Activated CD8-positive, alpha-beta memory T cell treated with anti-CD3 and anti-CD28 coated beads, Interleukin-2, amount 10 ng/mL, durations not matched to agents 7 days and 5 days (primary cell): Measurements from ENCODE around the gene TNFRSF4. TPM values are rescaled to one million over a fixed set of nuclear protein-coding genes. Genes with fewer than 3 reads are reported as not detected.
"Not testable (repeated sequence)": the region's sequence is repeated elsewhere in the genome, so short reads cannot be mapped to it uniquely, and the experiment has no call there.

Experiments
- ATAC-seq: fragments of 150-1000 bp; cut with Tn5 transposase; one replicate; pipeline ENCODE4 v1.10.0; 2021; ENCODE audit warnings: moderate library complexity
- CTCF ChIA-PET: fragments of 350-600 bp; sonication (Branson Sonifier 250); formaldehyde crosslinking; loops from one replicate; lab custom pipeline; 2021; ENCODE audit warnings: antibody characterized with exemption; lab: Charles Lee
- DNase-seq: peaks from one replicate; pipeline ENCODE4 v3.0.0-alpha.2; 2020
- H3K27ac Mint-ChIP-seq: one replicate; pipeline ENCODE4 v1.8.0; 2021; ENCODE audit warnings: mild to moderate bottlenecking, mixed read lengths
- H3K27me3 Mint-ChIP-seq: one replicate; pipeline ENCODE4 v1.8.0; 2021; ENCODE audit warnings: mixed read lengths
- H3K36me3 Mint-ChIP-seq: one replicate; pipeline ENCODE4 v1.8.0; 2021; ENCODE audit warnings: mild to moderate bottlenecking, mixed read lengths
- H3K4me1 Mint-ChIP-seq: one replicate; pipeline ENCODE4 v1.8.0; 2021; ENCODE audit warnings: mixed read lengths
- H3K4me3 Mint-ChIP-seq: one replicate; pipeline ENCODE4 v1.8.0; 2021; ENCODE audit warnings: mild to moderate bottlenecking, moderate library complexity, mixed read lengths
- H3K9me3 Mint-ChIP-seq: one replicate; pipeline ENCODE4 v1.8.0; 2022; ENCODE audit warnings: low read depth, mixed read lengths
- total RNA-seq, 2 experiments: library from RNA; stranded (reverse); gene quantifications; one replicate each; pipeline ENCODE4 v1.2.3, GENCODE V29; 2021

Gene TNFRSF4
- total RNA-seq, 2 experiments from 2014 or later = 8.1 to 72.4 TPM

DNA sequence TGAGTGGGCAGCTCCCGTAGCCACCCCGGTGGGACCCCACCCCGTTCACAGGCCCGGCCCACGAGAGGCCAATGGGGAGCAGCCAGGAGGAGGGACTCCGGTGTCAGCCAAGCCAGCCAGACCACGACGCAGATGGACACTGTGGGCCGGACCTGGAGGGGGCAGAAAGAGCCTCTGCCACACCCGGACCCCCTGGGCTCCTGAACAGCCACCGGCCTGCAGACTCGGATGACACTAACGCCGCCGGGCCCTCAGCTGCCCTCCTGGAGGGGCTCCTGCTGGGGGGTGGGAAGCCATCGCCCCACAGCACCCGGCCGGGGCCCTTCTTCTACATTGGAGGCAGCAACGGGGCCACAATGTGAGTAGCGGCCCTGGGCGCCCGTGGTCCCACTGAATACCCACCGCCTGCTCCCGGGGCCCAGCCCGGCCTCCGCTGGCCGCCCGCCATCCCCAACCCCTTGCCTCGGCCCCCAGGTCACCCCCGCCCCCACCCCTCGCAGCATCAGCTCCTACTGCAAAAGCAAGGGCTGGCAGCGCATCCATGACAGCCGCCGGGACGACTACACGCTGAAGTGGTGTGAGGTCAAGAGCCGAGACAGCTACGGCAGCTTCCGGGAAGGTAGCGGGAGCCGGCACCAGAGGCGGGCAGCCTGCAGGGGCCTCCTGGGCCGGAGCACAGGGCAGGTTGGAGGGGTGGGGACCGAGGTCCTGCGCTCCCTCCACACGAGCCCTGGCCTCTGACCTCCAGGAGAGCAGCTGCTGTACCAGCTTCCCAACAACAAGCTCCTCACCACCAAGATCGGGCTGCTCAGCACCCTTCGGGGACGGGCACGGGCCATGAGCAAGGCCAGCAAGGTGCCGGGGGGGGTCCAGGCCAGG lies 33.7 kb downstream of the TNFRSF4 start:
- no peaks in the 10 kb centered on the region for H3K9me3 Mint-ChIP-seq
- DNase-seq (no peak), ATAC-seq (no peak)
- CTCF ChIA-PET = no interaction called here
- H3K27ac Mint-ChIP-seq = no peak overlapping the region
- no peak overlapping the region for H3K4me3 Mint-ChIP-seq
- no peaks in the 10 kb centered on the region for H3K4me1 Mint-ChIP-seq
- peaks cover 17% of the 10 kb centered on the region for H3K27me3 Mint-ChIP-seq
- H3K36me3 Mint-ChIP-seq = no peaks in the 10 kb centered on the region

DNA sequence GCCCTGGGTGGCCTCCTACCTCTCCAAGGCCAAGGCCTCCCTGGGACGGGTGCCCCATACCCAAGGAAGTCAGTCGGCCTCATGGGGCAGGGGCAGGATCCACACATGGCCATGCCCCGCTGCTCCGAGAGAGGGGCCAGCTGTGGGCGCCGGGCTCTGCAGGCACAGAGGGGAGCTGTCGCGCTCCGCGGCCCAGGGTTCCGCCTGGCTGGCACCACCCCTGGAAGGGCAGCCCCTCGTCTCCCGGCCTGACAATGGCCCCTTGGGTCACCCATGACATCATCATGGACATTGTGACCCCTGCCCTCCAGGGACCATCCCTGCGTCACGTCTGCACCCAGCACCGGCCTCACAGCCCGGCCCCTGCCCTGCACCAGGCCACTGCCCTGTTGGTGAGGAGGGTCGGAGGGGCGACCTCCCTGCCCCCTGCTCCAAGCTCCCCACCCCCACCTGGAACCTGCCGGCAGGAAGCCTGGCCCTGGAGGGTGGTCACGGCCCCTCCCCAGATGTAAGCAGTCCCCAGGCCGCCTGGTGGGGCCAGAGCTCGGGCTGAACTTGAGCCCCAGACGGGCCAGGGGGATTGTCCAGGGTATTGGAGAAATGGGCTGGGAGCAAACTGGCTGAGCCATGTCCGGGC lies 34.5 kb downstream of the TNFRSF4 start:
- Mint-ChIP-seq H3K4me3 (no peak overlapping the region), H3K4me1 (peaks cover under 1% of the 10 kb centered on the region), H3K36me3 (no peaks in the 10 kb centered on the region), H3K9me3 (no peaks in the 10 kb centered on the region), H3K27me3 (peaks cover 18% of the 10 kb centered on the region), H3K27ac (no peak overlapping the region)
- ATAC-seq (no peak), DNase-seq (no peak)
- CTCF ChIA-PET = no interaction called here

DNA sequence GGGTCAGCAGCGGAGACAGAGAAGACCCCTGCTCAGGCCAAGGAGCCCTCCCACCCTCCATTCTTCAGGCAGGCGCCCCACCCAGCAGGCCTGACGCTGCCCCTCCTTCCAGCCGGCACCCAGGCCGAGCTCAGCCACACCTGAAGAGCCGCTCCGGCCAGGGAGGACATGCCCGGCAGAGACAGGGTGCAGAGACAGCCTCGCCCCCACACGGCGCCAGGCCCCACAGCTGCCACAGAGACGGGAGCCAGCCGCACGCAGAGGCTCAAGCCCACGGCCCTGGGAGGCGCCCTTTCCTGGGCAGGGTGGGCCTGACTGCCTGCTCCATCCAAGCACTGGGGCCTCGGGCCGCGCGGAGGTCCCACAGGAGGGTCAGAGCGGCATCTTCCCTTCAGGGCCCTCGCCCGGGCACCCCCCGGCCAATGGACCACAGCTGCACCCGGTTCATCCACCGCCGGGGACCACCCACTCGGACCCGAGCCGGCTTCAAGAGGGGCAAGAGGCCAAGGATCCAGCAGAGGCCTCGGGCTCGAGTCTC lies 35.1 kb downstream of the TNFRSF4 start:
- Mint-ChIP-seq H3K27ac (no peak overlapping the region), H3K27me3 (peaks cover 21% of the 10 kb centered on the region), H3K4me1 (peaks cover 5% of the 10 kb centered on the region), H3K36me3 (no peaks in the 10 kb centered on the region), H3K9me3 (no peaks in the 10 kb centered on the region), H3K4me3 (no peak overlapping the region)
- no peak for DNase-seq
- ATAC-seq = no peak
- CTCF ChIA-PET = no interaction called here

DNA sequence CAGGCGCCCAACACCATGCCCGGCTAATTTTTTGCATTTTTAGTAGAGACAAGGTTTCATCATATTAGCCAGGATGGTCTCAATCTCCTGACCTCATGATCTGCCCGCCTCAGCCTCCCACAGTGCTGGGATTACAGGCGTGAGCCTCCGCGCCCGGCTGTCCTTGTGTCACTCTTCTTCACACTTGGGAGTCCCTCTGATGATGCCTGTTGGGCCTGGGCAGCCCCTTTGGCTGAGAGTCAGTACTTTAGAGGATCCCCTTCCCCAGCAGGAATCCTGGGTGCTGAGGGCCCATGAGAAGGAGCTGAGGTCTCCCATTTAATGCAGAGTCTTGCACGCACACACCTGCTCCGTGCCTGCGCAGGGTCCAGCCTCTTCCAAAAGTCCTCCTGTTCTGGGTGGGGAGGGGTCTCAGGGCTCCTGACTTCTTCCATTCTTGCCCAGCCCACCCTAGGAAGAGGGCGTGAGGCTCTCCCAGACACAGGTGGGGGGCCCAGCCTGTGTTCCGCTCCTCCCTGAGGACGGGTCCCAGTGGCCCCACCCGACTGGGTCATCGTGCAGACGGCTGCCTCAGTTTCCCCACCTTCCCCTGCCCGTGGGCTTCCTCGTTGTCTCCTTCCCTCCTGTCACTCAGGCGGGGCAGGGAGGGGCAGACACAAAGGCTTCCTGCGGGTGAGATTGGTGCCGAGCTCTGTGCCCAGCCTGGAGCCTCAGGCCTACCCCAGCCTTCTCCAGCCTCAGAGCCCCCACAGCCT lies 36.3 kb downstream of the TNFRSF4 start:
- H3K4me1 Mint-ChIP-seq = peaks cover 12% of the 10 kb centered on the region
- H3K27me3 Mint-ChIP-seq = peaks cover 21% of the 10 kb centered on the region
- H3K27ac Mint-ChIP-seq = no peak overlapping the region
- no peak for ATAC-seq
- no peaks in the 10 kb centered on the region for H3K9me3 Mint-ChIP-seq
- CTCF ChIA-PET = no interaction called here
- no peak for DNase-seq
- no peaks in the 10 kb centered on the region for H3K36me3 Mint-ChIP-seq
- no peak overlapping the region for H3K4me3 Mint-ChIP-seq

DNA sequence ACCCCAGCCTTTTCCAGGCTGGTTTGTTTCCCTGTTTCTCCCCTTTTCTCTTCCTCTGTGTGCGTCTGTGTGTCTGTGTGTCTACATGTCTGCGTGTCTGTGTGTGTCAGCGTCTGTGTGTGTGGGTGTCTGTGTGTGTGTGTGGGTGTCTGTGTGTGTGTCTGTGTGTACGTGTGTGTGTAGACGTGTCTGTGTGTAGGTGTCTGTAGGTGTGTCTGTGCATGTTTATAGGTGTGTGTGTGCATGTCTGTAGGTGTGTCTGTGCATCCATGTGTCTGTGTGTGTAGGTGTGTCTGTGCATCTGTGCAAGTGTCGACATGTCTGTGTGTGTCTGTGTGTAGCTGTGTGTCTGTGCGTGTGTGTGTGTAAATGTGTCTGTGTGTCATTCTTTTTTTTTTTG lies 37.0 kb downstream of the TNFRSF4 start:
- Mint-ChIP-seq H3K4me3 (no peak overlapping the region), H3K36me3 (no peaks in the 10 kb centered on the region), H3K27me3 (peaks cover 26% of the 10 kb centered on the region), H3K27ac (no peak overlapping the region), H3K9me3 (no peaks in the 10 kb centered on the region), H3K4me1 (peaks cover 16% of the 10 kb centered on the region)
- CTCF ChIA-PET = no interaction called here
- no peak for DNase-seq
- ATAC-seq = no peak

DNA sequence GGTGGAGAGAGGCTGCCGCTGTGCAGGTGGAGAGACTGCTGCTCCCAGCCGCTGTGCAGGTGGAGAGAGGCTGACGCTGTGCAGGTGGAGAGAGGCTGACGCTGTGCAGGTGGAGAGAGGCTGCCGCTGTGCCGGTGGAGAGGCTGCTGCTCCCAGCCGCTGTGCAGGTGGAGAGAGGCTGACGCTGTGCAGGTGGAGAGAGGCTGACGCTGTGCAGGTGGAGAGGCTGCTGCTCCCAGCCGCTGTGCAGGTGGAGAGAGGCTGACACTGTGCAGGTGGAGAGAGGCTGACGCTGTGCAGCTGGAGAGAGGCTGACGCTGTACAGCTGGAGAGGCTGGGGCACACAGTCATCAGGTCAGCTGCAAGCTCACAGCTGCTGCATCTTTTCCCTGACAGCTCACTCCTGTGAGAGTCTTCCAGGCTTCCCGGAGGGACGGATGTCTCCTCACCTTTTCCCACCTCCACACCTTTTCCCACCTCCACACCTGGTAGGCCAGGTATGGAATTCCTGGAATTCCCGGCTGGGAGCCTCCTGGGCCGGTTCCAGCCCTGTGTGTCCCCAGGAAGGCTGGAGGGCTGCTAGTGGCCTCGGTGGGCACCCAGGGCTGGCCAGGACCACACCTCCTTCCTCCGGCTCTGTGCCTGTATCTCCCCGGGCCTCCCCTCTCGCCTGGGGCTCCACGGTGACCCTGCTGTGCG lies 37.7 kb downstream of the TNFRSF4 start:
- not testable (repeated sequence) for H3K9me3 Mint-ChIP-seq, H3K36me3 Mint-ChIP-seq, DNase-seq, H3K27ac Mint-ChIP-seq, ATAC-seq, H3K4me3 Mint-ChIP-seq
- H3K4me1 Mint-ChIP-seq = peaks cover 17% of the 10 kb centered on the region
- CTCF ChIA-PET = interaction anchor here (2.1 kb wide), 1 partner anchor 54 kb away, joined by 7 read pairs; no protein-coding TSS in a partner anchor
- H3K27me3 Mint-ChIP-seq = peaks cover 24% of the 10 kb centered on the region

DNA sequence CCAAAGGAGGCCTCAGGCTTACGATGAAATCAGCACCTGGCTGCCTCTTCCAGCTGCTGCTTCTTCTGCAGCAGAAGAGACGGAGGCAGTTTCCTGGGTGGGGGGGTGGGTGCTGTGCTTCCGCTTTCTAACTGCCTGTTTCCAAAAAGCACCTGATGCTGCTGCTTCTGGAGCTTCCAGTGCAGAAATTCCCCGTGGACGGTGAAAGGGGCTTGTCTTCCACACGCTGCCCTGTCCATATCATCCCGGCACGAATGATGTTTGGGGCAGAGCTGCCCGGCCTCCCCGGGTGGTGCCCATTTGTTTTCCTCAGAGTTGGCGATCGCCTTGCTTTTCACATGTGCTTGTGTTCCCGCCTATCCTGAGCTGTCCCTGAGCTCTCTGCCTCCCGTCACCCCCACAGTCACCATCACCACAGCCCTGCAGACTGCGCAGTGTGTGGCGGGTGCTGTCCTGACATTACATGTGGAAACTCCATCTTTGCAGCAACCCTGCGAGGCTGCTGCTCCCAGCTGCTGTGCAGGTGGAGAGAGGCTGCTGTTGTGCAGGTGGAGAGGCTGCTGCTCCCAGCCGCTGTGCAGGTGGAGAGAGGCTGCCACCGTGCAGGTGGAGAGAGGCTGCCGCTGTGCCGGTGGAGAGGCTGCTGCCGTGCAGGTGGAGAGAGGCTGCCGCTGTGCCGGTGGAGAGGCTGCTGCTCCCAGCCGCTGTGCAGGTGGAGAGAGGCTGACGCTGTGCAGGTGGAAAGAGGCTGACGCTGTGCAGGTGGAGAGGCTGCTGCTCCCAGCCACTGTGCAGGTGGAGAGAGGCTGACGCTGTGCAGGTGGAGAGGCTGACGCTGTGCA lies 38.5 kb downstream of the TNFRSF4 start:
- H3K27me3 Mint-ChIP-seq = peaks cover 24% of the 10 kb centered on the region
- no peaks in the 10 kb centered on the region for H3K9me3 Mint-ChIP-seq
- no peak overlapping the region for H3K27ac Mint-ChIP-seq
- H3K4me1 Mint-ChIP-seq = peaks cover 19% of the 10 kb centered on the region
- H3K4me3 Mint-ChIP-seq = no peak overlapping the region
- no peak for DNase-seq
- no peak for ATAC-seq
- H3K36me3 Mint-ChIP-seq = no peaks in the 10 kb centered on the region
- CTCF ChIA-PET = interaction anchor here (1.6 to 2.1 kb wide), 2 partner anchors 50 to 53 kb away, joined by 3 to 7 read pairs; no protein-coding TSS in a partner anchor

DNA sequence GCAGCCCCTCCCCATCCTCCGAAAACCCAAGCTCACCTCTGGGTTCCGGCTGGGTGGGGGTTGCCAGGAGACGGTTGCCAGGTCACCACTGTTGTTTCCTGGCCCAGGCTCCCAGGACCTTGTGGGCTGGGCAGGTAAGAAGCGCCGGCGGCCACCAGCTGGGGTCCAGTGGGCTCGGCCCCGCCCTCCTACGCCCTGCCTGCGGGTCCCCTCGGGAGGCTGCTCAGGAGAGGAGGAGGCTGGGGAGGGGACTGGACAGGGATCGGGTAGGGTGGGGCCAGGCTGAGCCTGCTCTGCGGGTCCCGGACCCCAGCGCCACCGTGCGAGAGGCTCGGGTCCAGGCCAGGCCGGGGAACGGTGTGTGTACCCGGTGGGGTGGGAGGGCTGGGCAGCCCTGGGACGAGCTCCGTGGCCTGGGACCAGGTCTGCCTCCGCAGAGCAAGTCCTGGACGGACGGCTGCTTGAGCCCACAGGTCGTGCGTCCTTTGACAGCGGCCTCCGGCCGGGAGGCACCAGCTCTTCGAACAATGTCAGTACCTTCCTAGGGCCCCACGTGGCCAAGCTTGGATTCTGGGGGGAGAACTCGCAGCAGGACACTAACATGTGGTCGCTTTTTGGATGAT lies 40.0 kb downstream of the TNFRSF4 start, which contains the start of gene TTLL10:
TTLL10 (plus strand) TSS at position 88 of the 623 bp plus-strand sequence. CDS start 5,336 bp downstream, outside the sequence.
- Mint-ChIP-seq H3K4me3 (no peak within 1 kb of the TSS), H3K9me3 (no peaks in the 10 kb centered on the region), H3K27me3 (peaks cover 29% of the 10 kb centered on the region), H3K4me1 (peaks cover 24% of the 10 kb centered on the region), H3K27ac (no peak within 1 kb of the TSS), H3K36me3 (no peaks in the 10 kb centered on the region)
- ATAC-seq (peak; percentile 76), DNase-seq (peak; percentile 79)
- CTCF ChIA-PET = interaction anchor here (1.0 to 1.6 kb wide), 4 partner anchors 13 to 51 kb away, joined by 3 read pairs; no protein-coding TSS in a partner anchor

DNA sequence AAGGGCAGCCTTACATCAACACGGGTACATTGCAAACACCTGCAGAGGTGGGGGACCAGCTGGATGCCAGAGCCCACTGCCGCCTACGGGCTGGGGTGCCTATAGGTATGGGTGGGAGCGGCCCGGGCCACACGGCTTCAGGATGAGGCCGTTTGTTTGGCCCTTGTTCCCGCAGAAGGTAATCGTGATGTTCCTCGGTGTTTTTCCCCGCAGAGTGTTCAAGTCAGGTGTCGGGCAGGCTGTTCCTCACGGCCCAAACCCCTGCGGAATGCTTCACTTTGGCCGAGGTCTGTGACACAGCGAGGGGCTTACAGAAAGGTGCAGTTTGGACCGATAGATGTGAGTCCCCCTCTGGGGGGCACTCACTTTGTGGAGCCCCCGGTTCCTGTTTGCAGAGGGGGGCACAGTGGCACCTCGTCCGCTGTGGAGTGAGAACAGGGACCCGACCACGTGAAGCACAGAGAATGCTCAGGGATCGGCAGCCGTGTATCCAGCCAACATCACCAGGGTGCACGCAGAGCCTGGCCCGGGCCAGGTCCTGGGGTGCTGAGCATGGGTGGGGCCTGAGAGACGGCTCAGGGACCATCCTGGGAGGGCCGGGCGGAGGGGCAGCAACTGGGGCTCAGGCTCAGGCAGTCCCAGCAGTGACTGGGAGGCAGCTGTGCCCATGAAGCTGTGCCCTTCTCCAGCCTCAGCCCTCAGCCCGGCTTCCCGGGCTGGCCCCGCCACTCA lies 40.7 kb downstream of the TNFRSF4 start:
- H3K27me3 Mint-ChIP-seq = peaks cover 29% of the 10 kb centered on the region
- H3K27ac Mint-ChIP-seq = no peak overlapping the region
- CTCF ChIA-PET = interaction anchor here (1.1 to 1.4 kb wide), 3 partner anchors 15 to 51 kb away, joined by 3 to 4 read pairs (median 3); no protein-coding TSS in a partner anchor
- DNase-seq (no peak), ATAC-seq (no peak)
- no peaks in the 10 kb centered on the region for H3K9me3 Mint-ChIP-seq
- no peak overlapping the region for H3K4me3 Mint-ChIP-seq
- H3K4me1 Mint-ChIP-seq = peaks cover 24% of the 10 kb centered on the region
- no peaks in the 10 kb centered on the region for H3K36me3 Mint-ChIP-seq

DNA sequence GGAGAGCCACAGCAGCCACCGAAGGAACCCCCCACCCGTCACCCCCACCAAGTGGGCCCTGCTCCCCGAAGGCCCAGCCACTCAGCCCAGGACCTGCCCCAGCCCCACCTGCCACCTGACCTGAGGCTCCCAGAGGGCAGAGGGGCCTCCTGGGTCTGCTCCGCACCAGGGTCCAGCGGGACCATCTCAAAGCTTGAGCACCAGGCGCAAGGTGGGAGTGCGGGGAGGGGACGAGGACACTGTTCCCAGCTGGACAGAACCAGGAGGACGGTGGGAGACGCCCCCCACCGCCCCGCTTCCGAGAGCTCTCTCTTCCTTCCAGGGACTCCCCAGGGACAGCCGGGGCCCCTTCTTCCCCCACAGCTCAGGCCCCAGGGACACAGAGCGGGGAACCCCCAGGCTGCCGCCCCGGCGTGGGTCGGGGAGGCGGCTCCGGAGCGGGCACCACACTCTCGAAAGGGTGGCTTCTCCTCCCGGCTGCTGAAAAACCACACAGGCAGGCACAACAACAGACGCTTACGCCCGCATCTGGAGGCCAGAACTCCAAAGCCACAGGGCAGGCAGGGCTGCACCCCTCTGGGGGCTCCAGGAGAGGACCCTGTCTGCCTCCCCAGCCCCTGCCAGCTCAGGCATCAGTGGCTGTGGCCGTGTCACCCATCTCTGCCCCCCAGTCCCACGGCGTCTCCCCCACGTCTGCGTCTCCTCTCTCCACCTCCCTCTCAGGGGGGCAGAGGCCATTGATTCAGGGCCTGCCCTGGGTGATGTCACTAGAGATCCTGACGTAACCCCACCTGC lies 42.2 kb downstream of the TNFRSF4 start:
- ATAC-seq = no peak
- CTCF ChIA-PET = interaction anchor here (0.8 to 1.4 kb wide), 2 partner anchors 18 to 49 kb away, joined by 3 to 4 read pairs; no protein-coding TSS in a partner anchor
- H3K27ac Mint-ChIP-seq = no peak overlapping the region

More for the DNA sequence above, 42.2 kb downstream of the TNFRSF4 start:
- Mint-ChIP-seq H3K27me3 (peaks cover 26% of the 10 kb centered on the region), H3K4me3 (no peak overlapping the region), H3K9me3 (no peaks in the 10 kb centered on the region), H3K36me3 (no peaks in the 10 kb centered on the region), H3K4me1 (peaks cover 24% of the 10 kb centered on the region)
- DNase-seq = no peak
